Stimulated activated CD8-positive, alpha-beta memory T cell treated with anti-CD3 and anti-CD28 coated beads, Interleukin-2, amount 100 ng/mL, for 48 hours (primary cell): ENCODE data around the gene FGFR3.

Experiments
- DNase-seq, 2 donors: peaks; one replicate each; pipeline ENCODE4 v3.0.0-alpha.2; 2020; ENCODE audit warnings: low read depth in 2 of 2

Gene FGFR3

GRCh38 chr4:1792832-1793495, at the start of gene FGFR3:
Gene FGFR3, plus strand, starts transcription at chr4:1793293. Its CDS starts 642 bp downstream, at chr4:1793935.
- DNase-seq = peak; percentile 22 to 46

GRCh38 chr4:1743551-1743950, 49.5 kb upstream of the FGFR3 start:
- DNase-seq = no peak

GRCh38 chr4:1743975-1744374, 49.1 kb upstream of the FGFR3 start:
- DNase-seq = no peak

GRCh38 chr4:1744552-1744951, 48.5 kb upstream of the FGFR3 start:
- DNase-seq = no peak

GRCh38 chr4:1745165-1745564, 47.9 kb upstream of the FGFR3 start:
- no peak for DNase-seq

GRCh38 chr4:1745697-1746096, 47.4 kb upstream of the FGFR3 start:
- DNase-seq = no peak

GRCh38 chr4:1746265-1746691, 46.8 kb upstream of the FGFR3 start:
- DNase-seq = peak; percentile 81 to 86

- DNase-seq = no peak
Observed at GRCh38 chr4:1746919-1747602, 46.0 kb upstream of the FGFR3 start.

- DNase-seq = no peak
Observed at GRCh38 chr4:1747603-1747967, 45.5 kb upstream of the FGFR3 start.

- peak; percentile 78 to 88 for DNase-seq
Observed at GRCh38 chr4:1748465-1748995, 44.6 kb upstream of the FGFR3 start.

GRCh38 chr4:1749370-1749769, 43.7 kb upstream of the FGFR3 start:
- DNase-seq = no peak

- no peak for DNase-seq
Observed at GRCh38 chr4:1749826-1750225, 43.3 kb upstream of the FGFR3 start.

GRCh38 chr4:1750381-1751154, 42.5 kb upstream of the FGFR3 start:
- DNase-seq = no peak

GRCh38 chr4:1751155-1751918, 41.8 kb upstream of the FGFR3 start:
- no peak for DNase-seq

- DNase-seq = no peak
Observed at GRCh38 chr4:1751919-1752283, 41.2 kb upstream of the FGFR3 start.

GRCh38 chr4:1752284-1753041, 40.6 kb upstream of the FGFR3 start:
- DNase-seq = no peak

GRCh38 chr4:1753294-1753696, 39.8 kb upstream of the FGFR3 start:
- DNase-seq = no peak

GRCh38 chr4:1753697-1754311, 39.3 kb upstream of the FGFR3 start:
- no peak for DNase-seq

GRCh38 chr4:1754336-1754735, 38.8 kb upstream of the FGFR3 start:
- DNase-seq = no peak

GRCh38 chr4:1755297-1755696, 37.8 kb upstream of the FGFR3 start:
- DNase-seq = no peak

- no peak for DNase-seq
Observed at GRCh38 chr4:1756079-1756478, 37.0 kb upstream of the FGFR3 start.
